Effector memory CD4-positive, alpha-beta T cell (primary cell): Measurements from ENCODE around the gene ALOXE3.
A peak's percentile ranks its signal among the peaks of the same experiment; 100 is the strongest.
"Not testable (repeated sequence)": the region's sequence is repeated elsewhere in the genome, so short reads cannot be mapped to it uniquely, and the experiment has no call there.

Source experiments
- DNase-seq, 3 donors: peaks; one replicate each; pipeline ENCODE4 v3.0.0-alpha.2; 2020
- H3K27ac ChIP-seq: 2 replicates; pipeline ENCODE4 v1.7.0; 2013; ENCODE audit warnings: mild to moderate bottlenecking, low read length, moderate library complexity; ENCODE audit not compliant: insufficient read depth, poor library complexity, severe bottlenecking
- H3K27me3 ChIP-seq: replicated peaks from 2 replicates; pipeline ENCODE4 v1.7.0; 2013; ENCODE audit warnings: mild to moderate bottlenecking, low read length; ENCODE audit not compliant: insufficient read depth, control insufficient read depth, poor library complexity, severe bottlenecking
- H3K36me3 ChIP-seq: 2 replicates; pipeline ENCODE4 v1.7.0; 2013; ENCODE audit warnings: mild to moderate bottlenecking, low read length, moderate library complexity; ENCODE audit not compliant: control insufficient read depth, insufficient read depth
- H3K4me1 ChIP-seq: 2 replicates; pipeline ENCODE4 v1.7.0; 2013; ENCODE audit warnings: low read length, mild to moderate bottlenecking; ENCODE audit not compliant: control insufficient read depth, insufficient read depth, poor library complexity, severe bottlenecking
- H3K4me3 ChIP-seq: 2 replicates; pipeline ENCODE4 v1.7.0; 2013; ENCODE audit warnings: low read length, low read depth, mild to moderate bottlenecking; ENCODE audit not compliant: insufficient read depth, poor library complexity, severe bottlenecking
- H3K9me3 ChIP-seq: 2 replicates; pipeline ENCODE4 v1.7.0; 2013; ENCODE audit warnings: mild to moderate bottlenecking, low read length, moderate library complexity; ENCODE audit not compliant: control insufficient read depth

Gene ALOXE3

GRCh38 chr17:8079291-8080207 lies 38.8 kb downstream of the ALOXE3 start:
- Histone ChIP-seq H3K4me3 (peak overlapping the region; percentile 73), H3K27me3 (peaks cover 3% of the 10 kb centered on the region), H3K9me3 (no peaks in the 10 kb centered on the region), H3K4me1 (peaks cover 10% of the 10 kb centered on the region), H3K36me3 (no peaks in the 10 kb centered on the region), H3K27ac (peak overlapping the region; percentile 65)
- DNase-seq: peak; percentile 53 to 64 (median 59)

GRCh38 chr17:8077939-8078338 lies 40.4 kb downstream of the ALOXE3 start:
- H3K4me1 ChIP-seq: peaks cover 24% of the 10 kb centered on the region
- not testable (repeated sequence) for H3K27ac ChIP-seq, H3K4me3 ChIP-seq, H3K36me3 ChIP-seq, H3K9me3 ChIP-seq, DNase-seq
- peaks cover 17% of the 10 kb centered on the region for H3K27me3 ChIP-seq

GRCh38 chr17:8076502-8077266 lies 41.6 kb downstream of the ALOXE3 start:
- no peak overlapping the region for H3K27ac ChIP-seq
- H3K4me3 ChIP-seq: no peak overlapping the region
- H3K27me3 ChIP-seq: peaks cover 21% of the 10 kb centered on the region
- no peak for DNase-seq
- peaks cover 33% of the 10 kb centered on the region for H3K4me1 ChIP-seq
- H3K9me3 ChIP-seq: no peaks in the 10 kb centered on the region
- no peaks in the 10 kb centered on the region for H3K36me3 ChIP-seq

GRCh38 chr17:8075574-8076342 lies 42.6 kb downstream of the ALOXE3 start:
- peaks cover 21% of the 10 kb centered on the region for H3K27me3 ChIP-seq

GRCh38 chr17:8075081-8075480 lies 43.2 kb downstream of the ALOXE3 start:
- Histone ChIP-seq H3K4me1 (peaks cover 29% of the 10 kb centered on the region), H3K27me3 (peaks cover 21% of the 10 kb centered on the region)

More at GRCh38 chr17:8075574-8076342, 42.6 kb downstream of the ALOXE3 start:
- no peaks in the 10 kb centered on the region for H3K36me3 ChIP-seq
- H3K4me1 ChIP-seq: peaks cover 33% of the 10 kb centered on the region
- H3K4me3 ChIP-seq: no peak overlapping the region
- DNase-seq: no peak
- no peaks in the 10 kb centered on the region for H3K9me3 ChIP-seq
- H3K27ac ChIP-seq: no peak overlapping the region

GRCh38 chr17:8074554-8074953 lies 43.8 kb downstream of the ALOXE3 start:
- no peak overlapping the region for H3K4me3 ChIP-seq
- H3K36me3 ChIP-seq: no peaks in the 10 kb centered on the region
- DNase-seq: no peak
- H3K27ac ChIP-seq: no peak overlapping the region
- H3K9me3 ChIP-seq: no peaks in the 10 kb centered on the region
- H3K4me1 ChIP-seq: peaks cover 25% of the 10 kb centered on the region
- peaks cover 21% of the 10 kb centered on the region for H3K27me3 ChIP-seq

More at GRCh38 chr17:8075081-8075480, 43.2 kb downstream of the ALOXE3 start:
- Histone ChIP-seq H3K36me3 (no peaks in the 10 kb centered on the region), H3K4me3 (no peak overlapping the region), H3K9me3 (no peaks in the 10 kb centered on the region), H3K27ac (no peak overlapping the region)
- DNase-seq: no peak

- Histone ChIP-seq H3K4me3 (peak overlapping the region; percentile 52), H3K36me3 (no peaks in the 10 kb centered on the region), H3K27me3 (peaks cover 21% of the 10 kb centered on the region)
Observed at GRCh38 chr17:8073627-8074484, 44.5 kb downstream of the ALOXE3 start.

GRCh38 chr17:8072729-8073461 lies 45.4 kb downstream of the ALOXE3 start:
- no peaks in the 10 kb centered on the region for H3K9me3 ChIP-seq
- peaks cover 23% of the 10 kb centered on the region for H3K4me1 ChIP-seq
- peak overlapping the region; percentile 52 for H3K4me3 ChIP-seq
- DNase-seq: no peak
- H3K36me3 ChIP-seq: no peaks in the 10 kb centered on the region
- H3K27me3 ChIP-seq: peaks cover 21% of the 10 kb centered on the region
- no peak overlapping the region for H3K27ac ChIP-seq

More at GRCh38 chr17:8073627-8074484, 44.5 kb downstream of the ALOXE3 start:
- Histone ChIP-seq H3K4me1 (peaks cover 23% of the 10 kb centered on the region), H3K27ac (no peak overlapping the region), H3K9me3 (no peaks in the 10 kb centered on the region)
- peak; percentile 67 to 78 (median 70) for DNase-seq
